ENCODE results near the gene IMPDH1.

DNA sequence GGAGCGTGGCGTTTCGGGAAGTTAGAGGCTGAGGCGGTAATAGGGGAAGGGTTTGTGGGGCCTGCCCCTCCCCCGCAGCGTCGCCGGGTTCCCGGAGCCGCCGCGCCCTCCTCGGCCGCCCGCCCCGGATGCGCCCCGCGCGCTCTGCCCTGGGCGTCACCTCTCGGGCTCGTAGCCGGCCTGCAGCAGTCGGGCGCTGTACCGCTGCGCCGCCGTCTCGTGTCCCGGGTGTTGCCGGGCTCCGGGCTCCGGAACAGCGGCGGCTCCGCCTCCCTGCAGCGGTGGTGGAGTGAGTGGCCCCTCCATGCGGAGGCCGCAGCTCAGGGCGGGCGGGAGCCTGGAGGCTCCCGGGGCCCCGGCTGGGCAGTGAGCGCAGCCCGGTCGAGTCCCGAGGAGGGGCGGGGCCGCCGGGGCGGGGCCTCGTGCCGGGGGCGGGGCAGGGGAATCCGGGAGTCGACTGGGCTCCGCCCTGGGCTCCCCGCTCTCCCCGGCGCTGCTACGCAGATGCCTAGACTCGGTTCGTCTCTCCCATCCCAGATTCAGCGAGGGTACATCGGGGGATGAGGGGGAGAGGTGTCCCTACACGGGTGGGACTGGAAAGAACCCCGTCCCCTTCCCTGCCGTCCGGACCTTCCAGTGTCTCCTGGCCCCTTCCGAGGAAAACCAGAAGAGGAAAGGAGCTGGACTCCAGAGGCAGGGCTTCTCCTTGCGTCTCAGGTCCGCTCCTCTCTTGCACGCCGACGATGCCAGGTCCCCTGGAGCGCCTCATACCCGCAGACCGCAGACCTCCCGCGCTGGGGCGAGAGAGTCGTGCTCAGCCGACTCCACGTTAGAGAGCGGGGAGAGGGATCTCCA is at the start of gene IMPDH1:
- TF ChIP-seq CTCF (IDR thresholded peaks at IDR 0.05; ENCODE audit: low read depth, low read length) (no peak), EZH2phosphoT487 (IDR thresholded peaks at IDR 0.05; ENCODE audit: low read depth) (no peak)
